NOMO-1 (cell line): Measurements from ENCODE around the gene CACNA1B.
"Not testable (repeated sequence)": the region's sequence is repeated elsewhere in the genome, so short reads cannot be mapped to it uniquely, and the experiment has no call there.

Experiments
- DNase-seq, 2 experiments: peaks; one replicate each; lab custom pipeline; 2025; ENCODE audit not compliant: unreplicated experiment in 2 of 2; lab: John Stamatoyannopoulos, UW

CACNA1B gene

DNA sequence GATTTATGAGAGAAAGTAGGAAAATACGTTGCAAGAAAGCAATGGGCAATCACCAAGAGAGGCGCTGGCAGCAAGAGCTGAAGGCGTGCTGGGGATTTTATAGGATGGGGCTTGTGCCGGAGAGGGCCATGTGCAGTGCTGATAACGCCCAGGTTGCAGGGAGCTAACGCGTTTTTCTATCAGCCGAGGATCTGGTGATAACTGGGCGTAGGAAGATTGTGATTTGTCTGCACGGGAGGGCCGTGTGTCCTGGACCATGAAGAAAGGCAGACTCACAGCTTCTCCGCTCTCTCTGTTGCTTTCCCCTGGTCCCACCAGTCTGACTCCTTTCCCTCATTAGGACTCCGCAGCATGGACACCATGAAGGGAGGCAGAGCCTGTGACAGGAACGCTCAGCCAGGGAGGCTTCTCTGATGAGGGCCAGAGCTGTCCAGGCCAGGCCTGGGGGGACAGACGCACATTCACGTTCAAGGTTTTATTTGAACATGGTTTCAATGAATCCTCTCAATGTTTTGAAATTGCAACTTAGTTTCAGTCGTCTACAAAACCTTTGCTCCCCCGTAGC is 11.9 kb upstream of the CACNA1B start:
- no peak for DNase-seq

DNA sequence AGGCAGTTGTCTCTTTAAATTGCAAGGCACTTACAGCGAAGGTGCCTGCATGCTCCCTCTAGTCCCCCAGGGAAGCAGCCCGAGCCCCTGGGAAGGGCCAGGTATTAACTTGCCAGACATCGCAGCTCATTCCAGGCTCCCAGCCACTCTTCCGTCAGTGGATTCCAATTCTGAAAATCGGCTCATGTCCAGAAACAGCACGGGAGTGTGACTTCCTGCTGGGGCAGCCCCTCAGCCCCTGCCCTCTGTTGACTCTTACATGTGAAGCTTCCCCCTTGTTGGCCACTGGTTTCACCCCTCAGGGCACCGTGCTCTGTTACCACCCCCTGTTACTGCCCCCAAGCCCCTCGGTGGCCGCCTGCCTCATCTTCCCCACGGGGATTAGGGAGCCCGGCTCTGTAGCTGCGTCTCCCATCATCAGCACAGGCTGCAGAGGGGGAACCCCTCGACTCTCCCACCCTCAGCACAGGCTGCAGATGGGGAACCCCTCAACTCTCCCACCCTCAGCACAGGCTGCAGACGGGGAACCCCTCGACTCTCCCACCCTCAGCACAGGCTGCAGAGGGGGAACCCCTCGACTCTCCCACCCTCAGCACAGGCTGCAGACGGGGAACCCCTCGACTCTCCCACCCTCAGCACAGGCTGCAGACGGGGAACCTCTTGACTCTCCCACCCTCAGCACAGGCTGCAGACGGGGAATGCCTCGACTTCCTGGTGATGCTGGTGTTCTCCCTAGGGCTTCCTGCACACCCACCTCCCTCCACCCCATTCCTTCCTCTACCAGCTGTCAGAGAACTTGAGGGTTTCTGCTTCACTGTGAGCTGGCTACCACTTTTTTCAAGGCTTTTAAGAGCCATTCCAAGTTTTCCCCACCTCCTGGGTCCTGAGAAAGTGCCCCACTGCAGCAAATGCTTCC is 11.1 kb upstream of the CACNA1B start:
- DNase-seq = no peak

- DNase-seq = no peak
These were observed 7.2 kb upstream of the CACNA1B start for GRCh38 chr9:137870432-137870831.

DNA sequence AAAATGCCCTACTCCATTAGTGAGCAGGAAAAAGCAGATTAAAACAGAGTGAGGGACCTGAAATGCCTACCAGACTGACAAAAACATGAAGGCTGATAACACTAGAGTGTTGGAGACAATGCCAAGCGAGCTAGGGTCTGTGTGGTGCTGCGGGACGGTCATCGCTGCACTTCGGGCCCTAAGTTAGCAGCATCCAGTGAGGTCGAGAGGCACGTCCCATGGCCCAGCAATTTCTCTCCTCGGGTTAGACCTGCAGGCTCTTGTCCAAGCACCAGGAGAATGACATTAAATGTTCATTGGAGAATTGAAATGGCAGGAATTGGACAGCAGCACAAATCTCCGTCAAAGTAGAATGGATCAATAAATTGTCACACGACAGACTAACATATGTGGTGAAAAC is 5.3 kb upstream of the CACNA1B start:
- no peak for DNase-seq

- no peak for DNase-seq
These were observed 4.2 kb upstream of the CACNA1B start for GRCh38 chr9:137873408-137873807.

GRCh38 chr9:137873858-137874362 is 3.7 kb upstream of the CACNA1B start:
- no peak for DNase-seq

DNA sequence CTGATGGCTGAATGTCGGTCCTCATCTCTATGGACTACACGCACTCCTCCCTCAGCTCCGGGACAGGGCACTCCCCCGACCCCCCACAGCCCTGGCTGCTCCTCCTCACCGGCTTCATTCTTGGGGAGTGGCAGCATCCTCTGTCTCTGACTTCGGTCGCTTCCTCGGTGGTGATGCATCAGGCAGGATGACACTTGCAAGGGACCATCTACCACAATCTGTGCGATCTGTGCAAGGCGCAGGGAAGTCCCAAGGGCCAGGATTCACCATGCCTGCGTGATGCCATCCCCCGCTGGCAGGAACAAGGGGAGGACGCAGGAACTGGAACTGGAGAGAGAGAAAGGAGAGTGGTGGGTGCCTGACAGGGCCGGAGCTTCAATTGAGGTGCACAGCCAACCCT is 2.2 kb upstream of the CACNA1B start:
- no peak for DNase-seq

GRCh38 chr9:137875846-137876245 is 1.7 kb upstream of the CACNA1B start:
- DNase-seq = no peak

- no peak for DNase-seq
These were observed 1.3 kb upstream of the CACNA1B start for GRCh38 chr9:137876269-137876668.

DNA sequence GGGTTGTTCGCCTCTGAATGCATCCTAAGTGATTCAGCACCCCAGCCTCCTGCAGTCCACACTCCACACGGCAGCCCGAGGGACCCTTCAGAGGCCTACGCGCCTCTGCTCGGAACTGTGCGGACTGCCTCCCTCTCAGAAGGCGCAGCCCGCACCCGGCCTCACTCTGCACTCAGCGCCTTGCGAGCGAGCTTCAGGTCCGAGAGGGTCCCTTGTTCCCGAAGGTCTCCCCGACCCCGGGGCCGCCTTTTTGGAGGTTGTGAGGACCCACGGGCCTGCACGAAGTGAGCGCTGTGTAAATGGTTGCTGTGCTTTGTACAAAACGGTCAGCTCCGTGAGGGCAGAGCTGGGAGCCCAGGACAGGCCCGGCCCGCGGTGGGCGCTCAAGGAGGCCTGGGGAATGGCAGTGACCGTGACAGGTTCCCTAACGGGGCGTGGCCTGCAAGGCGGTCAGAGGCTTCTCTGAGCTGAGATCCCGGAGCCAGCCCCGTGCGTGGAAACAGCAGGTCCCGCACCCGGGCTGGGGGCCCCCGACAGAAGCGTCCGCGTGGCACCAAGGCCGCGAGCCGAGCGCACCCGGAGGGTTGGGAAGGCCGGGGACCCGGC is 698 bp upstream of the CACNA1B start:
- no peak for DNase-seq

- DNase-seq = no peak
These were observed 762 bp downstream of the CACNA1B start for GRCh38 chr9:137878146-137878941.

GRCh38 chr9:137879052-137879451 is 1.5 kb downstream of the CACNA1B start:
- DNase-seq = no peak

GRCh38 chr9:137879566-137880150 is 2.1 kb downstream of the CACNA1B start:
- DNase-seq = no peak

GRCh38 chr9:137880160-137880975 is 2.8 kb downstream of the CACNA1B start:
- no peak for DNase-seq

- no peak for DNase-seq
These were observed 3.5 kb downstream of the CACNA1B start for GRCh38 chr9:137880976-137881530.

GRCh38 chr9:137881591-137882505 is 4.3 kb downstream of the CACNA1B start:
- no peak for DNase-seq

GRCh38 chr9:137882506-137882821 is 4.9 kb downstream of the CACNA1B start:
- no peak for DNase-seq

- DNase-seq = not testable (repeated sequence)
These were observed 6.4 kb downstream of the CACNA1B start for GRCh38 chr9:137883977-137884376.
